ENCODE results near the gene TST.

The TST gene

DNA sequence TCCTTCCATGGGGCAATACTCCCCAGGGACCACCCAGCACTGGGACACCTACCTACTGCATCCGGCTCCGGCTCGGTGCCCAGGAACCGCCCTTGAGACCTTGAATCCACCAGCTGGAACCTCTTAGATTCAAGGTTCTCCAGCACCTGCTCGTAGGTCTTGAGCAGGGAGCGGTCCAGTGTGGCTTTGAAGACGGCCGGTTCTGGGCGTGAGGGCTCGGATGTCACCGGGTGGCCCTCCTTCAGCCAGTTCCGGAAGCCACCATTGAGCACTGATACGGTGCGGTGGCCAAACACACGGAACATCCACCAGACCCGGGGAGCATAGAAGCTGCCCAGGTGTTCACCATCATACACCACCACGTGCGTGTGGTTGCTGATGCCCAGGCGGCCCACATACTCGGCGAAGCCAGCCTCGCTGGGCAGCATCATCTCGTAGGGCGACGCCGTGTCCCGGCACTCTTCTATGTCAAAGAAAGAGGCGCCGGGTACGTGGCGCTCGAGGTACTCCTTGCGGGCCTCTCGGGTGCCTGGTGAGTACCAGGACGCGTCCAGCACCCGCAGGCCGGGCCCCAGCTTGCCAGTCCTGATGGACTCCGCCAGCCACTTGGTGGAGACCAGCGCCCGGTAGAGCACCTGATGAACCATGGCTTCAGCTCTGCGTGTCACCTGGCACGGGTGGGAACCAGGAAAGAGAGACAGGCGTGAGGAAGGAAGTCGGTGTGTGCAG is 997 bp downstream of the TST start:
- TF ChIP-seq CTCF (conservative IDR thresholded peaks at IDR 0.05; ENCODE audit: low read length), result no peak
- peak overlapping the region; percentile 73 for H3K4me3 ChIP-seq (ENCODE audit: low read length)
- DNase-seq (ENCODE audit: low read depth), result no peak

DNA sequence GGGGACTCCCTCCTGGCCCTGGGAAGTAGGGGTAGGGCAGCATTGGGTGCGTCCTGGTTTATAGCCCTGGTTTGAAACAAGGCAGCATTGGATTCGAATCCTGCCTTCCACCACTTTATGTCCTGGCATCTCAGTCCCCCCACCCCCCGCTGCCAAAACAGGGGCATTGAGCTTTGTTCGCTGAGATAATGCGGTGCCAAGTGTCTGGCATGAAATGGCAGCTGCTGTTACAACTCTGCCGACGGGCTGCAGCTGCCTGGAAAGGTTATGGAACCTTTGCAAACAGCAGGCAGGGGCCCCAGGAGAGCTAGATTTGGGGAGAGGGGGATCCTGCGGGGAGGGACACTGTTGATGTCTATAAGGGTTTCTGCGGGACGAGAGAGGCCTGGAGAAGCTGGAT is 1.9 kb downstream of the TST start:
- TF ChIP-seq CTCF (conservative IDR thresholded peaks at IDR 0.05; ENCODE audit: low read length), result no peak
- H3K4me3 ChIP-seq (ENCODE audit: low read length), result no peak overlapping the region
- DNase-seq (ENCODE audit: low read depth), result no peak

DNA sequence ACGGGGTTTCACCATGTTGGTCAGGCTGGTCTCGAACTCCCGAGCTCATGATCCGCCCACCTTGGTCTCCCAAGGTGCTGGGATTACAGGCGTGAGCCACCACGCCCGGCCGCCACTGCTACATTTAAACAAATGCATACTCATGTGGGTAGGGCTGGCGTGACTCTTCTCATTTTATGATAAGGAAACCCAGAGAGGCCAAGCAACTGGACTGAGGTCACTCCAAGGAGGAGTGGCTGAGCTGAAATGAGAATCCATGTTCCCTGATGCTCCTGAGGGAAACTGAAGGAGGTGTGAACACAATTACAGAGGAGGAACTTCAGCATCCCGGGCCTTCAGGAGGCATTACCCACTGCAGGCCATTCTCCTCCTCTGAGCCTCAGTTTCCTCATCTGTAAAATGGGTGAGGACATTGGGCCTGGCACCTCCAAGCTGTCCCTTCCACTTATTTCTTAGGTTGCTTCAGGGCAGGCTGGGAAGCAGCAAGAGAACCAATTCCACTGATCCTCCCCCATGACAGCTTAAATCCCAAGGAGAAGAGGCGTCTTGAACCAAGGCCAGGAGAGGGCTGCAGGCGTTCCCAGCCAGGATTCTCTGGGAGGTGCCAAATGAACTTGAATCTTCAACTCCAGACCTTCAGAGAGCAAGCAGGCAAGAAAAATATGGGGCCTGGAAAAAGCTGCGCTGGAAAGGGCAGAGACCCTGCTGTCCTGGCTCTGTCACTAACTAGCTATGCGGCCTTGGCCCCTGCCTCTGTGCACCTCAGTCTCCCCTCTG is 2.9 kb downstream of the TST start:
- no peak overlapping the region for H3K4me3 ChIP-seq (ENCODE audit: low read length)
- TF ChIP-seq CTCF (conservative IDR thresholded peaks at IDR 0.05; ENCODE audit: low read length), result no peak
- no peak for DNase-seq (ENCODE audit: low read depth)

DNA sequence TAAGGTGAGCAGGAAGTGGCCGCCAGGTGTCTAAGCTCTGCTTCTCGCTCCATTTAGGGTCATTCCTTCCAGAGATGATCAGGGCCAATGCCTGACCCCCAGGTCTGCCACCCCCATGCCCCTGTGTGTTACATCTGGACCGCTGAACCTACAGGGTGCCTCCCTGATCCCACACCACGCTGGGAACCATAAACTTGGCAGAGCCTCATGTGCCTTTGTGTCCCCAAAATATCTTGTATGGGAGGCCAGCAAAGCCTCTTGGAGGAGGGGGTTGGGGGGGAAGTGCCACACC is 3.7 kb downstream of the TST start:
- no peak overlapping the region for H3K4me3 ChIP-seq (ENCODE audit: low read length)
- no peak for TF ChIP-seq CTCF (conservative IDR thresholded peaks at IDR 0.05; ENCODE audit: low read length)
- DNase-seq (ENCODE audit: low read depth), result no peak

DNA sequence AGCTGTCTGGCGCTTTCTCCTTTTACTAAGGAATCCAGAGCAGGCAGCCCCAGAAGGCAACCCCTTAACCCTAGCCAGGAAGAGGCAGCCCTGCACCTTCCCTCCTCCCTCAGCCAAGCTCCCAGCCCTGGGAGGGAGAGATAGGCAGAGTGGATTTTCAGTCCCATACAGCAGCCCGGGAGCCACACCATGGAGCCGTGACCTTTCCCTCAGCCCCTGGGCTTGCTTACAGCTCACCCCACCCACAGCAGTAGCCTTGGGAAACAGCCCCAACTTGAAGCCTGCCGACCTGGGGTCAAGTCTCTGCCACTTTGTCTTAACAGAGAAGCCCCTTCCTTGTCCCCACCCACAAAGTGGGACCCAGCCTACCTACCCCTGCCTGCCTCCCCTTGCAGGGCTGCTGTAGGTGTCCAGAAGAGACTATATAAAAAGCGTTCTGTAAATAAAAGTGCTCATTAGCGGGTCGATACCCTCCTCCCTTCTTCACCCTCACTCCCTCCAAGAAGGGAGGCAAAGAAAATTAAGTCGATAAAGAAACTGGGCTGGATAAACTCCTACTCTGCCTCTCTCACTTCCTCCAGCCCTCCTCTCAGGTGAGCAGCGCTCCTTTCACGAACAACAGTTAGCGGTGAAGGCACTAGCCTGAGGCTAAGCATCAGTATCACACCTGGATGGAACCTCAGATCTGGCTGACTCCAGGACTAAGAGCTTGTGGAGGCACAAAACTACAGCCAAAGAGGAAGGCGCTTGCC is 4.2 kb downstream of the TST start:
- DNase-seq (ENCODE audit: low read depth), result no peak
- no peak for TF ChIP-seq CTCF (conservative IDR thresholded peaks at IDR 0.05; ENCODE audit: low read length)
- no peak overlapping the region for H3K4me3 ChIP-seq (ENCODE audit: low read length)

DNA sequence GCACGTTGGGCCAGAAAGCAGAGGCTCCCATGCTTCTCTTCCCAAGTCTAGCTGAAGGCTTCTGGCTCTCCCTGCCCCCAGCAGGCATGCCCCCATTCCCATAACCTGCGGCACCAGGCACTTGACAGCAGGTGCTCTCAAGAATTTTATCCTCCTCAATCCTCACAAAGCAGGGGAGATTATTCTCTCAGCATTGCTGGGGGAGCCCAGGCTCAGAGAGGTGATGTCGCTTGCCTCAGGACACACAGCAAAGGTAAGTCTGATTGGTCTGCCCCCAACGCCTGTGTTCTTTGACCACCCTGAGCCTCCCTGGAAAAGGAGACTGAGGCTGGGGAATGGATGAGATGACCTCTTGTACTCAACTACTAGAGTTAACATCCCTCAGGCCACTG is 4.8 kb downstream of the TST start:
- no peak for DNase-seq (ENCODE audit: low read depth)
- H3K4me3 ChIP-seq (ENCODE audit: low read length), result no peak overlapping the region
- no peak for TF ChIP-seq CTCF (conservative IDR thresholded peaks at IDR 0.05; ENCODE audit: low read length)
